A673 (cell line): Measurements from ENCODE around the gene GSE1. TPM values are rescaled to one million over a fixed set of nuclear protein-coding genes. Genes with fewer than 3 reads are reported as not detected.

ENCODE experiments used
- BruUV-seq: library from RNA; stranded (reverse); fragments of 400-500 nt; replicated peaks from 2 replicates; lab custom pipeline; 2021; lab: Mats Ljungman, UMichigan
- CTCF ChIA-PET: fragments of 300-600 bp; sonication (Branson Sonifier 250); formaldehyde crosslinking; loops from one replicate; lab custom pipeline; 2022; ENCODE audit warnings: antibody characterized with exemption; lab: Charles Lee
- POLR2A ChIA-PET: fragments of 300-600 bp; sonication (Branson Sonifier 250); formaldehyde crosslinking; loops from one replicate; lab custom pipeline; 2022; ENCODE audit warnings: antibody characterized with exemption; ENCODE audit not compliant: low non-redundant PET; lab: Charles Lee
- DNase-seq: peaks from one replicate; pipeline ENCODE4 v3.0.0-alpha.2; 2015; ENCODE audit warnings: low spot score
- H3K27ac ChIP-seq: fragments of 200-600 bp; sonication (generic); 2 replicates; pipeline ENCODE4 v1.5.1; 2016; ENCODE audit warnings: mixed run types, low read depth, mild to moderate bottlenecking, mixed read lengths, antibody characterized with exemption, low read length; ENCODE audit not compliant: poor library complexity, severe bottlenecking
- H3K27me3 ChIP-seq: fragments of 200-600 bp; sonication (generic); replicated peaks from 2 replicates; pipeline ENCODE4 v1.6.1; 2017; ENCODE audit warnings: mixed run types, low read depth, mild to moderate bottlenecking, mixed read lengths, antibody characterized with exemption, low read length; ENCODE audit not compliant: insufficient read depth, poor library complexity
- H3K36me3 ChIP-seq: fragments of 200-600 bp; sonication (generic); 2 replicates; pipeline ENCODE4 v1.6.1; 2016; ENCODE audit warnings: mixed run types, mild to moderate bottlenecking, mixed read lengths, antibody characterized with exemption, low read length; ENCODE audit not compliant: insufficient read depth, poor library complexity, severe bottlenecking
- H3K4me1 ChIP-seq: fragments of 200-600 bp; sonication (generic); 2 replicates; pipeline ENCODE4 v1.6.1; 2017; ENCODE audit warnings: mixed run types, mild to moderate bottlenecking, mixed read lengths, antibody characterized with exemption, low read length; ENCODE audit not compliant: insufficient read depth, poor library complexity, severe bottlenecking
- H3K4me3 ChIP-seq: fragments of 200-600 bp; sonication (generic); 2 replicates; pipeline ENCODE4 v1.5.1; 2016; ENCODE audit warnings: low read depth, mixed run types, mild to moderate bottlenecking, mixed read lengths, low read length; ENCODE audit not compliant: poor library complexity, severe bottlenecking
- H3K9me3 ChIP-seq: fragments of 200-600 bp; sonication (generic); 2 replicates; pipeline ENCODE4 v1.6.1; 2016; ENCODE audit warnings: mixed run types, low read depth, mild to moderate bottlenecking, mixed read lengths, antibody characterized with exemption, low read length; ENCODE audit not compliant: poor library complexity, severe bottlenecking
- CTCF ChIP-seq: fragments of 300-800, 200-600 bp; sonication (generic); conservative IDR thresholded peaks from 2 replicates; pipeline ENCODE4 v1.5.1; 2017; ENCODE audit warnings: low read depth, mild to moderate bottlenecking, antibody characterized with exemption, low read length, moderate library complexity, mixed read lengths
- EZH2 ChIP-seq: fragments of 200-600 bp; sonication (generic); IDR thresholded peaks from 2 replicates; pipeline ENCODE4 v1.6.1; 2017; ENCODE audit warnings: borderline replicate concordance, low read depth, mild to moderate bottlenecking, mixed read lengths, antibody characterized with exemption, low read length; ENCODE audit not compliant: poor library complexity, severe bottlenecking
- intact Hi-C: fragments of 100-400 bp; cut with micrococcal nuclease; formaldehyde crosslinking; loops from one replicate; pipeline ENCODE4 v1.10.0; 2022; ENCODE audit not compliant: unreplicated experiment
- total RNA-seq: library from RNA; stranded (reverse); gene quantifications from 2 replicates; pipeline ENCODE4 v1.2.3, GENCODE V29; 2021

Gene GSE1
- total RNA-seq, 1 experiment from 2014 or later: 64.2 TPM

DNA sequence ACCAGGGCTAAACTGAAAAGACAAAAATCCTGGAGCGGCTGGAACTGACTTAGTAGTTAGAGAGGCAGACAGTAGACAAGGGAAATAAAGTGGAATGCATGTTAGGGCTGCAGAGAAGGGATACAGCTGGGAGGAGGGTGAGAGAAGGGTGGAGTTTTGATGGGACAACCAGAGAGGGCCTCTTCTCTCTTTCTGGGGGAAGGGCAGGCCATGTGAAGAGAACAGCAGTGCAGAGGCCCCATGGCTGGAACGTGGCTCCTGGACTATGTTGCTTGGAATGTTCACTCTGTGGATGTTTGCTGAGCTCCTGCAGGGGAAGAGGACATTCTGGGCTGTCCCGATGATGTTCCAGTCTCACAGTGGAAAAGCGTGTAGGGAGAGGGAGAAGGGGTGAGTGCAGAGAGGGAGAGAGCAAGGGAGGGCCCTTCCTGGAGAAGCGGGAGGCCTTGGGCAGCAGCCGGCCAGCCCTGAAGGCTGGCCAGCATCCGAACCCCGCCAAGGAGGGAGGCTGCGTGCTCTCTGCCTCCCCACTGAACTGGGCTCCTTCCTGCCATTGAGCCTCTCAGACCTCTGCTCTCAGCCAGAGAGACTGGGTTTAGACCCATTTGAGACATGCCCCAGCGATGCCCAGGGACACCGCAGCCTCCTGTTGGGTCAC, 33.1 kb upstream of the GSE1 start:
- Histone ChIP-seq H3K36me3 (no peaks in the 10 kb centered on the region), H3K27me3 (no peaks in the 10 kb centered on the region), H3K27ac (peak overlapping the region; percentile 72), H3K4me3 (no peak overlapping the region), H3K4me1 (peaks cover 88% of the 10 kb centered on the region), H3K9me3 (no peaks in the 10 kb centered on the region)
- peak; percentile 49 for DNase-seq
- BruUV-seq: no TSS peak
- ChIA-PET CTCF (no interaction called here), POLR2A (no interaction called here)
- intact Hi-C loops: no loop called here
- TF ChIP-seq CTCF (no peak), EZH2 (no peak)

DNA sequence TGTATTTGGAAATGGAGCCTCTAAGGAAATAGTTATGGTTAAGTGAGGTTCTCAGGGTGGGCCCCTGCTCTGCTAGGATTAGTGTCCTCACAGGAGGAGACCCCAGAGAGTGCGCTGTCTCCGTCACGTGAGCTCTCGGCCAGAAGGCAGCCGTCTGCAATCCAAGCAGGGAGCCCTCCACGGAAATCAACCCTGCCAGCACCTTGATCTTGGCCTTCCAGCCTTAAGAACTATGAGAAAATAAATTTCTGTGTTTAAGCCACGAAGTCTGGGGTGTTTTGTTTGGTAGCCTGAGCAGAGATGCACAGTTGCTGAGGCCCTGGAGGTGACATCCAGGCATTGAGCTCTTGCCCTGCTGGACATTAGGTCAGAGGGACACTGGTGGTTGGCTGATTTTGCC, 32.4 kb upstream of the GSE1 start:
- intact Hi-C loops: no loop called here
- Histone ChIP-seq H3K27ac (no peak overlapping the region), H3K27me3 (no peaks in the 10 kb centered on the region), H3K36me3 (no peaks in the 10 kb centered on the region), H3K4me3 (no peak overlapping the region), H3K9me3 (no peaks in the 10 kb centered on the region), H3K4me1 (peaks cover 82% of the 10 kb centered on the region)
- TF ChIP-seq CTCF (no peak), EZH2 (no peak)
- no TSS peak for BruUV-seq
- ChIA-PET CTCF (no interaction called here), POLR2A (no interaction called here)
- DNase-seq: no peak

GRCh38 chr16:85582229-85582991, 30.7 kb upstream of the GSE1 start:
- peaks cover 64% of the 10 kb centered on the region for H3K4me1 ChIP-seq
- intact Hi-C loops: no loop called here
- peak; percentile 63 for DNase-seq
- ChIA-PET CTCF (no interaction called here), POLR2A (interaction anchor here (0.7 kb wide), 1 partner anchor 25 kb away, joined by 6 read pairs; no protein-coding TSS in a partner anchor)
- H3K9me3 ChIP-seq: no peaks in the 10 kb centered on the region
- H3K4me3 ChIP-seq: peak overlapping the region; percentile 8
- no TSS peak for BruUV-seq
- H3K27ac ChIP-seq: peak overlapping the region; percentile 74
- H3K27me3 ChIP-seq: no peaks in the 10 kb centered on the region
- H3K36me3 ChIP-seq: no peaks in the 10 kb centered on the region
- TF ChIP-seq EZH2: no peak
- TF ChIP-seq CTCF: 0 out of 2 replicates have a peak, but pooled peaks have one; percentile 11
